NAMALWA (cell line): Measurements from ENCODE around the gene PCYT2.
A peak's percentile ranks its signal among the peaks of the same experiment; 100 is the strongest.
"Not testable (repeated sequence)": the region's sequence is repeated elsewhere in the genome, so short reads cannot be mapped to it uniquely, and the experiment has no call there.

ENCODE experiments used
- DNase-seq: peaks from one replicate; pipeline ENCODE4 v3.0.0-alpha.2; 2015; ENCODE audit warnings: low spot score

The PCYT2 gene

DNA sequence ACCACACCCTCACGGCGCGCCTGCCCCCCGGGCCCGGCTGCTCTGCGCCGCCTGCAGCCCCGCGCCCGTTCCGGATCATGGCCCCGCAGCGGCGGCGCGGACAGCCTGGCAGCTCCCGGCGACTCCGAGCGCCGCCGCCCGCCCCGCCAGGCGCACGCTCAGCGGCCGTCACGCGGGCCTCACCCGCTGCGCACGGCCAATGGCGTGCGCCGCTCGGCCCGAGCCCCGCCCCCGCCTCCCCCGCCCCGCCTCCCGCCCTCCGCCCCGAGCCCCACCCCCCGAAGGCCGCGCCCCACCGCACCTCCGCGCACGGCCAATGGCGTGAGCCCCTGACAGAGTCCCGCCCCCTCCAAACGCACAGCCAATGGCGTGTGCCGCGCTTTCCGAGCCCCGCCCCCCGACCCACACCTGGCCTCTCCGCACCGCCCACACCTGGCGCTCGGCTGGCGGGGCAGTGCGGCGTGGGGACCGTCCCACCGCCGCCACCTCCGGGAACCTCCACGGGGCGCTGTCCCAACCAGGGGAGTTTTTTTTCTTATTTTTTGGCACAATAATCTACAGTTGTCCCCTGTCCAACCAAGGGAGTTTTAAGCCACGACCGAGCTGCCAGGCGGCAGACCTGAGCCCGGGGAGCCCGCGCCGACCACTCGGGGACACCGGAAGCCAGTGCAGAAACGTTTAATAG, at the start of gene PCYT2:
Gene PCYT2 (minus strand): TSS at position 123 of the 685 bp plus-strand sequence. CDS start 44 bp downstream, at position 79.
- DNase-seq = peak; percentile 90

DNA sequence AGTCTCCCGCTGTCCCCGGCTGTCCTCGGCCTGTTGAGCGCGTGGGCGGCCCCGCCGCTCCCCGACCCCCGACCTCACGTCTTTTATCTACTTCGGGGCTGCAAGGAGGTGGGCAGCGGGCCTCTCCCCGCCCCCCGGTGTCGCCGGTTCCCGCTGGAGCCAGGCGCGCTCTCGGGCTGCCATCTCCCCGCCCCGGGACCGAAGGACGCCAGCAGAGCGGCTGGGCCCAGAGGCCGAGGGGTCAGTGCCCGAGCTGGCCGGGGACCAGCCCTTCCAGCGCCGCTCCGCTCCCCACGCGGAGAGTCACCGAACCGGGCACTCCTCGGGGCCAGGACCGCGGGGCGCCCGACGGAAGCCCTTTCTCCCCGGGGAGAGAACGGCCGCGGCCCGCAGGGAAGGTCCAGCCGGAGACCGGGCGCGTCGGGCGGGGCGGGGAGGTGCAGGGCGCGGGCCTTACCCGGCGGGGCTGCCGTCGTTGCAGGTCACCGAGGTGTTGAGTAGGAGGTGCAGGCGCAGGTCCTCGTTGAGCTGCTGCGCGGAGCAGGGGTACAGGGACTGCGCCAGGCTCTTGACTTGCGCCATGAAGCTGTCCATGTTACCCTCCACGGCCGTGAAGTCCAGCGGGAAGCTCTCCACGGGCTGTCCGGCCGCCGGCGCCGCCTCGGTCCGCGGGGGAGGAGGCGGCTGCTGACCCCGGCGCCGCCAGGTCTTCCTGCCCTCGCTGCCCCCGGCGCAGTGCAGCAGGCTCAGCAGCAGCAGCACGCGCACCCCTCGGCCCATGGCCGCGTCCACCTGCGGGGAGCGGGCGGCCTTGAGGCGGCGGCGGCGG, 49.1 kb upstream of the PCYT2 start:
- no peak for DNase-seq

DNA sequence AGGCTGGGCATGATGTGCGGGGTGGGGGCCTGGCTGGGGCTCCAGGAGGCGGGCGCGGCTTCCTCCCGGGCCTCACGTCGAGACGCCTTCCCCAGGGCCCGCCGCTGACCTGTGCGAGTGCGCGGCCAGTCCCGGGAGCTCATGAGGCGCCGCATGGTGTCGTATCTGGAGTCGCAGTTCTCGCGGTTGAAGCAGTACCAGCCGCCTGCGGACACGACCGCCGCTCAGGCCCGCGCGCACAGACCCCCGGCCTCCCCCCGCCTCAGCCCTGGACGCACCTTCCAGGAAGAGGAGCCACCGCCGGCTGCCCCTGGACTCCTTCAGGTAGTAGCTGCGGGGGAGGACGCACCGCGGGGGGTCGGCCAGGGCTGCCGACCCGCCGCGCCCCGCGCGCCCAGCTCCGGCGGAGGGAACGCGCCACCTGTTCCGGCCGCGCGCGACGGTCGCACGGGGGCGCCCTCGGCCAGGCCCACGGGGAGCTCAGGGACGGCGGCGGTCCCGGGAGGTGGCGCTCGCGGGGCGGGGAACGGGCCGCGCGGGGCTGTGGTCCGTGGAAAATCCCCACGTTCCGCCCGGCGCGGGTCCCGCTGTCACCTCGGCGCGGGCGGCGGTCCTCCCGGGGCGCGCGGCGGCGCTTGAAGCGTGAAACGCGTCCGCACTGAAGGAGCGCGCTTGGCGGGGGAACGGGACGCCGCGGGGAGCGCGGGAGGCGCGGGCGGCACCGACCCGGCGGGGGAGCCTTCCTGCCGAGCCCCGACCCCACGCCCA, 48.3 kb upstream of the PCYT2 start:
- peak; percentile 66 for DNase-seq

DNA sequence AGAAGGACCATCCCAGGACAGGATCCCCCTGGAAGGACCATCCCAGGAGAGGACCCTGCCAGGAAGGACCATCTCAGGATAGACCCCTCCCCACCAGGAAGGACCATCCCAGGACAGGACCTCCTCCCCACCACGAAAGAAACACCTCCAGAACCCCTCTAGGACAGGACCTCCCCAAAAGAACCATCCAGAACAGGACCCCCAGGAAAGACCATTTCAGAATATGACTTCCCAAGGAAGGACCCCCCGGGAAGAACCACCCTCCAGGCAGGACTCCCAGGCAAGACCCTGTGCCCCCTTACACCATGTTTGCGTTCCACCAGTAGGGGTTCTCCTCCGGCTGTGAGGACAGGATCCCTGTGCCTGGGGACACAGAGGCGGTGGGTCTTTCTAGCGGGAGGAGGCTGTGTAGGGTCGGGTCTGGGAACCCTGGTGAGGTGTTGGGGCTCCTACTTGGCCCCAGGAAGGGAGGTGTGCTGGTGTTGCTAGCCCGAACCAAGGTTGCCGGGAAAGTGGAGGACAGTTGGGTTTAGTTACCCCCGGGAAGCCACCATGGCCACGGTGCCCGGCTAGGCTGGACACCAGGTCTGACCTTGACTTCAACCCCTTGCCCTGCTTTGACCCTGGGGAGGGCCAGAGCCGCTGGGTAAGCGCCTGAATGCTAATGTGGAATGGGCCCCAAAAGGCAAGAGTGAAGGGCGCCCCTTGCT, 47.6 kb upstream of the PCYT2 start:
- DNase-seq = no peak

DNA sequence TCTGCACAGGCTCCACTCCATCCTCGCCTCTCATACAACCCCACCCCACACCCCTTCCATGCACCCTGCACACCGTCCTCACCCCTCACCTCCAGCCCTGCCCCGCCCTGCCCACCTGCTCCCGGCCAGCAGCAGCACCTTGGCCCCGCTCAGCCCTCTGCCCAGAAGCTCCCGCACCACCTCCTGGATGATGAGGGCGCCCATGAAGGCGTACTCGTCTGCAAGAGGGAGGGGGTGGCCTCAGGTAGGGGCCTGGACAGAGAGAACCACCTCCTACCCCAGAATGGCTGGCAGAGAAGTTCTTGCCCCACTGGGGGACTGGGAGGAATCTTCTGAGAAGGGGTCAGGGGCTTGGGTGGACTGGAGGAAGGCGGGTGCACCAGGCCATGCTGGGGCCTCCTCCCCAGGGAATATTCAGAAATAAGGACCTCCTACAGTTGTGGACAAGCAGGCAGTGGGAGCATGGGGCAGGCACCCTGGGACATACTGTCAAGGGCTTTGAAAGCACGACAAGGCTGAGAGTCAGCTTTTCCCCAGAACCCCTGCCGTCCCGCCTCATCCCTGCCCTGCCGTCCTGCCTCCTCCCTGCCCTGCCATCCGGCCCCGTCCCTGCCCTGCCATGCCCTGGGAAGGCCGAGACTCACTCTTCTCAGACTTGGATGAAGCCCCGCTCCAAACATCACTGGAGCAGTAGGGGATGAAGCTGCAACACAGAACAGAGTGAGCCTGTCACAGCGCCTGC, 46.7 kb upstream of the PCYT2 start:
- DNase-seq = no peak

DNA sequence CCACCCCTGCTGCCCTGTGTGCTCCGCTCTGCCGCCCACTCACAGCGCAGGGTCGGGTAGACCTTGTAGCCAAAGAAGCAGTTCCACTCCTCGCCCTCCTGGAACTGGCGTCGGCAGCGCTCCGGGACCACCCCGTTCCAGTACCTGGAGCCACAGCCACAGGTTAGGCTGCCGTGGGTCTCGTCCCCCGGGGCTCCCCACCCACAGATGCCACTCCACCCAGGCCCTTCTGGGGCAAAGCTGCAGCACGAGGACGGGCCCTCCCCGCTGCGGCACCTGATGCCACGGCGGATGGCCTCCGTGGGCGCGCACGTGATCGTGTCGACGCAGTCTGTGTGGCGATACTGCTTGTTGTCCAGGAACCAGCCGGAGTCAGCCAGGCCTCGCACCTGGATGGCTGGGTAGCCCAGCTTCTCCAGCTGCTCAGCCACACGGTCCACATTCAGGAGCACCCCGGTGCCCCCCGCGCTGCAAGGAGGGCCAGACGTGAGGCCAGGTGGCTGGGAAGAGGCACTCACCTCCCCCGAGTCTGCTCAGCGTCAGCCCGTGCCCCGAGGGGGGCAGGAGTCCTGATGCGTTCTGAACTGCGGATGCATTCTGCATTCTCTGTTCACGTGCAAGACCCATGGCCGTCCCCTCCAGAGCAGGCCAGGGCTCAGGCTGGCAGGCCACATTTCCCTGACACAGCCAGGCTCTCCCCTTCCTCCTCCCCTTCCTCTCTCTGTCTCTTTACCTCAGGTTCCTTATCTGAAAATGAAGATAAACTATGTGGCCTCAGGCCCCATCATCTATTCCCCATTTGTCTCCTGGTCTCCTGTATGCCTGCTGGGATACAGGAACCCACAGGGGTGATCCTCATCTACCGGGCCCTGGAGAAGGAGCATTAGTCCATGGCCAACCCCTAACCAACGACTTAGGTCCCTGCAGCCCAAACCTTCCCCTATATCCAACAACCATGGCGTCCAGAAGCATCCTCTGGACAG, 45.7 kb upstream of the PCYT2 start:
- DNase-seq = no peak

DNA sequence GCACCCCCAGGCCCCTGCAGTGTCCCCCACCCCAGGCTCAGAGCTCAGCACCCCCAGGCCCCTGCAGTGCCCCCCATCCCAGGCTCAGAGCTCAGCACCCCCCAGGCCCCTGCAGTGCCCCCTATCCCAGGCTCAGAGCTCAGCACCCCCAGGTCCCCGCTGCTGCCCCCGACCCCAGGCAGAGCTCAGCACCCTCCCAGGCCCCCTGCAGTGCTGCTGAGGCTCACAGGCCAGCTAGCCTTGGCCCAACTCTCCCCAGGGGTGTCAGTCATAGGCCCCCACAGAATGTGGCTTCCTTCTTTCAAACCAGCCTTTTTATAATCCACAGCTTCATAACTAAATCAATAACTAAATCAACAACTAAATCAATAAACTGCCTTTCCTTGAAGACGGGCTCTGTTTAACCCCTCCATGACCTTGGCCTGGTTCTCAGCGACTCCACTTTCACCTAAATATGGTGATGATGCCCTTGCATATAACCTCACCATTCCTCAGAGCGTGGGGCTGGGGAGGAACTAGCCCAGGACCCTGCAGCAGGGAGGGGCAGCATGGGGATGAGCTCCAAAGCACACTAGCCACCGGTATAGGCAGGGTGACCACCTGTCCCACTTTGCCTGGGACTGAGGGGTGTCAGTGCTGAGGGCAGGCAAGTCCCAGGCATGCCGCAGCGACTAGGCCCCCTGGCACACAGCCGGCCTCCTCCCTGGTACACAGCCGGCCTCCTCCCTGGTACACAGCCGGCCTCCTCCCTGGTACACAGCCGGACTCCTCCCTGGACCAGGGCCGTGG, 44.8 kb upstream of the PCYT2 start:
- DNase-seq = no peak

DNA sequence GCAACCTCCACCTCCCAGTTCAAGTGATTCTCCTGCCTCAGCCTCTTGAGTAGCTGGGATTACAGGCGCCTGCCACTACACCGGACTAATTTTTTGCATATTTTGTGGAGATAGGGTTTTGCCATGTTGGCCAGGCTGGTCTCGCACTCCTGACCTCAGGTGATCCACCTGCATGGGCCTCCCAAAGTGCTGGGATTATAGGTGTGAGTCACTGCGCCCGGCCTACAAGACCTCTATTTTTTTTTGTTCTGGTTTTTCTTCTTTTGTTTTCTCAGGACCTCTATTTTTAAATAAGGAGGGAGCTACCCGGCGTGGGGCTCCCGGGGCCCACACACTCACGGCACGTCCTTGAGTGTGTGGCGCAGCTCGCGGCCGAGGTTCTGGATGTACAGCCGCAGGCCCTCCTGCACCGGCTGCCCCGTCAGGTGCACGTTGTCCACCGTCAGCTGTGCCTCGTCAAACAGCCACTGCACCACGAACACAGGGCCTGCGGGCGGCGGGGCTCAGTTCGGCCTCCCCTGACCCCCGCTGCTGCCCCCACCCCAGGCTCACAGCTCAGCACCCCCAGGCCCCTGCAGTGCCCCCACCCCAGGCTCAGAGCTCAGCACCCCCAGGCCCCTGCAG, 44.0 kb upstream of the PCYT2 start:
- DNase-seq = no peak

DNA sequence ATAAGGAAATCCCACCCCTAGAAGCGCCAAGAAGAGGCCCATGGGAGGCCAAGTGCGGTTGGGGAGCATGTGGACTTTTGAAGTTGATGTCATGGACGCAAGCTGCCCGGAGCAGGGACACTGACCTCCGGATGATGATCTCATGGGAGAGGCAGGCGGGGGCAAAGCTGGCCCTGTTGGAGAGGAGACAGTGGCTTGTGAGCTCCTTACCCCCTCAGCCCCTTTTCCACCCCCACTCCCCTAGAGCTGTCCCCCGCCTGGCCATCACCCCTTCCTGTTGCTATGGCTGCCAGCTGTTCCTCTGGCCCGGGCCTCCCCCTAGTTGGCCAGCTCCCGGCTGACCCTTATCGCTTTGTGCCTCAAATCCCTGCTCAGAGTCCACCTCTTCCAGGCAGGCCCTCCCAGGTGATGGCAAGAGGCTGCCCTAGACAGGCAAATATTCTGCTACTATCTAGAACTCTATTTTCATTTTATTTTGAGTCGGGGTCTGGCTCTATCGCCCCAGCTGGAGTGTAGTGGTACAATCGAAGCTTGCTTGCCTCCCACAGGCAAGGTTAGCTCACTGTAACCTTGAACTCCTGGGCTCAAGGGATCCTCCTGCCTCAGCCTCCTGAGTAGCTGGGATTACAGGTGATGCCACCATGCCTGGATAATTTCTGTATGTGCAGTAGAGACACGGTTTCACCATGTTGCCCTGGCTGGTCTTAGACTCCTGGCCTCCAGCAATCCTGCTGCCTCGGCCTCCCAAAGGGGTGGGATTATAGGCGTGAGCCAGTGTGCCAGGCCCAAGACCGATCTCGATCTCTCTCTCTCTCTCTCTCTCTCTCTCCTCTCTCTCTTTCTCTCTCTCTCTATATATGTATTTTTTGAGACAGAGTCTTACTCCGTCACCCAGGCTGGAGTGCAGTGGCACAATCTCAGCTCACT, 43.2 kb upstream of the PCYT2 start:
- DNase-seq = no peak

DNA sequence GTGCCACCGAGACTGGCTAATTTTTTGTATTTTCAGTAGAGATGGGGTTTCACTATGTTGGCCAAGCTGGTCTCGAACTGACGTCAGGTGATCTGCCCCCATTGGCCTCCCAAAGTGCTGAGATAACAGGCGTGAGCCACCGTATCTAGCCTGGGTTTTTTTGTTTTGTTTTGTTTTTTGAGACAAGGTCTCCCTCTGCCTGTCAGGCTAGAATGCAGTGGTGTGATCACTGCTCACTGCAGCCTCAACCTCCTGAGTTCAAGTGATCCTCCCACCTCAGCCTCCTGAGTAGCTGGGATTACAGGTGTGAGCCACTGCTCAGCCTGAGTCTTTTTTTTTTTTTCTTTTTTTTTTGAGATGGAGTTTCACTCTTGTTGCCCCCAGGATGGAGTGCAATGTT, 42.2 kb upstream of the PCYT2 start:
- DNase-seq = not testable (repeated sequence)

DNA sequence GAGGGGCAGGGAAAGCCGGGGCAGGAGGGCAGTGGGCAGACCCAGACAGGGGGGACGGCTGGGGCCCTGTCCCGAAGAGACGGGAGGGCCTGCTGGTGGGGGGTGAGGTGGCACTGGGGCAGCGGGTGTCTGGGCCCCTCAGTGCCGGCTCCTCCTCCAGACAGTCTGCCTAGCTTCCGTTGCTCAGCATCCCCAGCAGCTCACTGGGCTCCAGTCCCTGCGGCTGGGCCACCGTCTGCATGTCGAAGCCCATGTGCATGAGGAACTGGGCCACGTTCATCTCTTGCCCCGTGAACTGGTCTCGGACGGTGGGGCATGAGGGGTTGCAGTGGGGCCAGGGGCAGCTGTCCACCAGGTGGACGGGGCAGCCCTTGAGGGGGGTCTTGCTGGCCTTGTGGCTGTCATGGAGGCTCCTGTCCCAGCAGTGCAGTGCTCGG, 41.6 kb upstream of the PCYT2 start:
- DNase-seq = no peak

DNA sequence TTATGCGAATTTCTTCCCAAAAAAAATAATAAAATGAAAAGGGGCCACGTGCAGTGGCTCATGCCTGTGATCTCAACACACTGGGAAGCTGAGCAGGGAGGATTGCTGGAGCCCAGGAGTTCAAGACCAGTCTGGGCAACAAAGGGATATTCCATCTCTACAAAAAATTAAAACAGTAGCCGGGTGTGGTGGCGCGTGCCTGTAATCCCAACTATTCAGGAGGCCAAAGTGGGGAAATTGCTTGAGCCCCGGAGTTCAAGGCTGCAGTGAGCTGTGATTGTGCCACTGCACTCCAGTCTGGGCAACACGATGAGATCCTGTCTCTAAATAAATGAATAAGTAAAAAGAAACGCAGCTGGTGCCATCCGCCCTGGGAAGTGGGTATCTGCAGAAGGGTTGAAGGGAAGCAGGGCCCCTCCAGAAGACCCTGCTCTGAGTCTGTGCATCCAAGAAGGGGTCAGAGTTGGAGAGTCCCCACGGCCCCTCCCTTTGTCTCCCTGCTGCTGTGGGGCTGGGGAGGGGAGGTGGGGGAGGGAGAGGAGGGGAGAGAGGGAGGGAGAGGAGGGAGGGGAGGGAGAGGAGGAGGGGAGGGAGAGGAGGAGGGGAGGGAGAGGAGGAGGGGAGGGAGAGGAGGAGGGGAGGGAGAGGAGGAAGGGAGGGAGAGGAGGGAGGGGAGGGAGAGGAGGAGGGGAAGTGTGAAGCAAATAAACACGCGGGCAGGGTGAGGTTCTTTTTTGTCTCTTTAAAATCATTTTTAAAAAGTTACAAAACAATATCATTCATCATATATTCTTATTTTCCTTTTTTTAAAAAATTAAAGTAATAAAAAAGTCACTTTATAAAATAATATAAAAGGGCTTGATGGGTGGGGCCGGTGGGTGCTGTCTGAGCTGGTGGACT, 40.8 kb upstream of the PCYT2 start:
- no peak for DNase-seq

DNA sequence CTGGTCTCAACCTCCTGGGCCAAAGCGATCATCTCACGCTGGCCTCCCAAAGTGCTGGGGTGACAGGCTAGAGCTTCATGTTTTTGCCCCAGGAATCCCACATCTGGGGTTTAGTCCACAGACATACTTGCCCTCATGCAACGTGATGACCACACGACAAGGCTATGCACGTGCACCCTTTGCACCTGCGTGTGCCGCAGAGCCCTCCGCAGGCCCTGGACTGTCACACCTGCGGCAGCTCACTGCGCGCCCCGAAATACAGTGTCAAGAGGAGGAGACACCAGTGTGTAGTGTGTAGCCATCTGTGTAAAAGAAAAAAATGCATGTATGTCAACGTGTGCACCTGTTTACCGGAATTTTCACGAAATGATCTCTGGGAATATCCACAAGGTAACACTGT, 39.3 kb upstream of the PCYT2 start:
- DNase-seq = no peak

DNA sequence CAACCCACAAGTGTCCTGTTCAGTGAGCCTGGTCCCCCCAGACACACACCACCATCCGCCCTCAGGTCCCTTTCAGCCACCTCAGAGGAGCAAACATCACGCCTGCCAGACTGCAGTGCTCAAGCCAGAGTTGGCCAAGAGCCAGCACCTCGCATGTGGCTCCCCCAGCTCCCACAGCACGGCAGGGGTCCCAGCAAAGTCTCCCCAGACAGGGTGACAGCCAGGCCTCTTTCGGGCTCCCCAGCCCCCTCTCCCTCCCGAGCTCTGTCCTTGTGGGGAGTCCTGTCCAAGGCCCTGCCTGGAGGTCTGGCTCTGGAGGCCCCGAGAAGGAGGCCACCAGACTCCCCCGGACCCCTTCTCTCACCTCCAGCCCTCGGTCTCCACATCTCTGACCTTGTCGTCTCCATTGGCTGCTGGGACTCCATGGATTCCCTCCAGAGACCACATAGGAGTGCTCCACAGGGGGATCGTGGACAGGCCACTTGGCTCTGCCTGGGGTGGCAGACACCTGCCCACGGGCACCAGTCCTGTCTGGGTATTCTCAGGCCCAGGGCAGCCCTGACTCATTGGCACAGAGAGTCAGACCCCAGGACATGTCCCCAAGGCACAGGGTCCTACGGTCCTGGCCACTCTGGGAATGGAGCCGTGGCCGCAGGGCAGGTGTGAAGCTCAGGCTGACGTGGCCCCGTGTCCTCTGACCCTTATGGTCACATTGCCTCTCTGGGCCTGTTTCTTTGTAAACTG, 37.6 kb upstream of the PCYT2 start:
- no peak for DNase-seq

DNA sequence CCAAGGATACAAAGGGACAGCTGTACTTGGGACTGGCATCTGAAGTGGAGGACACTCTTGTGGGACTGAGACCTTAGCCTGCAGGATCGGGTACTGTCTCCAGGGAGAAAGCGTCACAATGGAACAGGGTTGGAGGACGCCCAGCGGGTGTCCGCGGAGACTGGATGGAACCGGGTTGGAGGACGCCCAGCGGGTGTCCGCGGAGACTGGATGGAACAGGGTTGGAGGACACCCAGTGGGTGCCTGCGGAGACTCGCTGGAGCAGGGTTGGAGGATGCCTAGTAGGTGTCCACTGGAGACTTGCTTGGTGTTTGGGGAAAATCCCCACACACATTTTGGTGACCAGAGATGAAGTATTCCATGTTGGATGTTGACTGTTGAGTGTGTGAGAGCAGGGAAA, 36.0 kb upstream of the PCYT2 start, which contains the start of gene MYADML2:
Gene MYADML2 (minus strand): TSS at position 45 of the 400 bp plus-strand sequence. CDS start 5,492 bp downstream, outside the sequence.
- DNase-seq = no peak

DNA sequence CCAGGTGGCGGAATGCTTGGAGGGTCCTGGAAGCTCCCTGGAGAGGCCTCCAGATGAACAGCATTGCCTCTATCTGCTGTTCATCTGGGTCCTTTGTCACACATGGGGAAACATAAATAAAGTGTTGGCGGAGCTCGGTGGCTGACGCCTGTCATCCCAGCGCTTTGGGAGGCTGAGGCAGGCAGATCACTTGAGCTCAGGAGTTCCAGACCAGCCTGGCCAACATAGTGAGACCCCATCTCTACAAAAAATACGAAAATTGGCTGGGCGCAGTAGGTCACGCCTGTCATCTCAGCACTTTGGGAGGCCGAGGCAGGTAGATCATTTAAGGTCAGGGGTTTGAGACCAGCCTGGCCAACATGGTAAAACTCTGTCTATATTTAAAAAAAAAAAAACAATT, 33.7 kb upstream of the PCYT2 start:
- DNase-seq = no peak
